Bronchial epithelial cell (primary cell): ENCODE results near the gene SWAP70. TPM values are rescaled to one million over a fixed set of nuclear protein-coding genes. Genes with fewer than 3 reads are reported as not detected.
"Not testable (repeated sequence)": the region's sequence is repeated elsewhere in the genome, so short reads cannot be mapped to it uniquely, and the experiment has no call there.

ENCODE experiments used
- DNase-seq: peaks from one replicate; pipeline ENCODE4 v3.0.0-alpha.2; 2010; ENCODE audit warnings: low read depth
- FAIRE-seq: peaks from 2 replicates; lab custom pipeline; 2011; peaks lifted over from hg19 to GRCh38; lab: Jason Lieb, UNC
- H3K27me3 ChIP-seq: 2 replicates; pipeline ENCODE4 v1.5.1; 2011; ENCODE audit warnings: low read length; ENCODE audit not compliant: control insufficient read depth, insufficient read depth
- H3K36me3 ChIP-seq: 2 replicates; pipeline ENCODE4 v1.5.1; 2011; ENCODE audit warnings: low read length; ENCODE audit not compliant: control insufficient read depth, insufficient read depth
- H3K4me3 ChIP-seq: 2 replicates; pipeline ENCODE4 v1.5.1; 2011; ENCODE audit warnings: mild to moderate bottlenecking, low read depth, low read length, control low read depth
- CTCF ChIP-seq: IDR thresholded peaks from 2 replicates; pipeline ENCODE4 v1.5.1; 2011; ENCODE audit warnings: mild to moderate bottlenecking, moderate library complexity, low read length, control low read depth, inconsistent platforms; ENCODE audit not compliant: insufficient read depth, severe bottlenecking
- total RNA-seq: library from RNA; depleted of rRNA; stranded (reverse); fragments of >200 nt; gene quantifications from 2 replicates; pipeline ENCODE4 v1.2.1, GENCODE V29; 2014

Gene SWAP70
- total RNA-seq, 1 donor from 2014 or later = 26.3 TPM

GRCh38 chr11:9693801-9694553 lies 30.1 kb downstream of the SWAP70 start:
- no peak for FAIRE-seq
- DNase-seq = peak; percentile 75
- TF ChIP-seq CTCF = no peak
- Histone ChIP-seq H3K36me3 (no peaks in the 10 kb centered on the region), H3K27me3 (no peaks in the 10 kb centered on the region), H3K4me3 (no peak overlapping the region)

GRCh38 chr11:9695228-9695627 lies 31.4 kb downstream of the SWAP70 start:
- H3K36me3 ChIP-seq, FAIRE-seq, DNase-seq, H3K27me3 ChIP-seq, H3K4me3 ChIP-seq: not testable (repeated sequence)

- no peak for DNase-seq
- no peaks in the 10 kb centered on the region for H3K27me3 ChIP-seq
- no peak for FAIRE-seq
- H3K4me3 ChIP-seq = no peak overlapping the region
- H3K36me3 ChIP-seq = no peaks in the 10 kb centered on the region
- TF ChIP-seq CTCF = no peak
Measured at GRCh38 chr11:9697766-9698165, 33.9 kb downstream of the SWAP70 start.

GRCh38 chr11:9700105-9700801 lies 36.4 kb downstream of the SWAP70 start:
- no peak overlapping the region for H3K4me3 ChIP-seq
- no peak for DNase-seq
- no peak for TF ChIP-seq CTCF
- H3K36me3 ChIP-seq = peaks cover 2% of the 10 kb centered on the region
- no peaks in the 10 kb centered on the region for H3K27me3 ChIP-seq
- no peak for FAIRE-seq

GRCh38 chr11:9701799-9702198 lies 37.9 kb downstream of the SWAP70 start:
- TF ChIP-seq CTCF = no peak
- Histone ChIP-seq H3K27me3 (no peaks in the 10 kb centered on the region), H3K4me3 (no peak overlapping the region), H3K36me3 (peaks cover 2% of the 10 kb centered on the region)
- DNase-seq = no peak
- FAIRE-seq = no peak

GRCh38 chr11:9703280-9703679 lies 39.4 kb downstream of the SWAP70 start:
- H3K27me3 ChIP-seq = no peaks in the 10 kb centered on the region
- DNase-seq (no peak), FAIRE-seq (no peak)
- no peak for TF ChIP-seq CTCF
- H3K4me3 ChIP-seq = no peak overlapping the region
- H3K36me3 ChIP-seq = peaks cover 2% of the 10 kb centered on the region
